ENCODE data around the gene ROM1. TPM values are rescaled to one million over a fixed set of nuclear protein-coding genes. Genes with fewer than 3 reads are reported as not detected.

Gene ROM1
- total RNA-seq, 1 experiment from 2014 or later: 5.8 TPM

- H3K4me3 ChIP-seq (ENCODE audit: low read length): peak overlapping the region; percentile 93
- no peaks in the 10 kb centered on the region for H4K20me1 ChIP-seq (ENCODE audit: low read length)
- peak overlapping the region; percentile 88 for H2AFZ ChIP-seq (ENCODE audit: low read length)
- BruUV-seq (replicated peaks): no TSS peak
- no peak for ATAC-seq
- H3K4me2 ChIP-seq (ENCODE audit: low read length): peak overlapping the region; percentile 99
- intact Hi-C loops (cut with micrococcal nuclease): loop anchor here (5.0 kb wide), 1 partner anchor 72 kb away; the partner anchor contains the start of genes LBHD1 and UQCC3
- H3K27ac ChIP-seq (ENCODE audit: low read length): peak overlapping the region; percentile 69
- peaks cover 43% of the 10 kb centered on the region for H3K79me2 ChIP-seq (ENCODE audit: low read length)
- ChIA-PET POLR2A (ENCODE audit: unreplicated experiment) (interaction anchor here (1.7 kb wide), 1 partner anchor 9 kb away, joined by 29 read pairs; the partner anchor contains the start of gene TUT1), CTCF (interaction anchor here (1.0 to 1.7 kb wide), 2 partner anchors 11 to 176 kb away, joined by 3 to 7 read pairs; no protein-coding TSS in a partner anchor)
- peaks cover 21% of the 10 kb centered on the region for H3K4me1 ChIP-seq (ENCODE audit: insufficient read depth, low read length)
- no peaks in the 10 kb centered on the region for H3K9me3 ChIP-seq (ENCODE audit: low read length)
- H3K9me2 ChIP-seq (replicated peaks; ENCODE audit: low read length): no peaks in the 10 kb centered on the region
- peak overlapping the region; percentile 98 for H3K9ac ChIP-seq (ENCODE audit: low read length)
- no peak for DNase-seq
- TF ChIP-seq EZH2phosphoT487 (IDR thresholded peaks at IDR 0.05; ENCODE audit: borderline replicate concordance, low read length): no peak
- H3K27me3 ChIP-seq (ENCODE audit: low read length): no peaks in the 10 kb centered on the region
- H3F3A ChIP-seq (ENCODE audit: low read length, unreplicated experiment): no peaks in the 10 kb centered on the region
- H3K36me3 ChIP-seq (ENCODE audit: low read depth, low read length): peaks cover 35% of the 10 kb centered on the region
These were observed 12.5 kb upstream of the ROM1 start for GRCh38 chr11:62600367-62601121.

GRCh38 chr11:62601122-62601371 is 12.0 kb upstream of the ROM1 start:
- Histone ChIP-seq H3K4me2 (ENCODE audit: low read length) (peak overlapping the region; percentile 99), H3K4me3 (ENCODE audit: low read length) (peak overlapping the region; percentile 93), H3K36me3 (ENCODE audit: low read depth, low read length) (peaks cover 30% of the 10 kb centered on the region), H3K27me3 (ENCODE audit: low read length) (no peaks in the 10 kb centered on the region), H3K9me2 (replicated peaks; ENCODE audit: low read length) (no peaks in the 10 kb centered on the region), H2AFZ (ENCODE audit: low read length) (peak overlapping the region; percentile 88), H3K4me1 (ENCODE audit: insufficient read depth, low read length) (peaks cover 21% of the 10 kb centered on the region), H3F3A (ENCODE audit: low read length, unreplicated experiment) (no peaks in the 10 kb centered on the region), H3K9me3 (ENCODE audit: low read length) (no peaks in the 10 kb centered on the region), H4K20me1 (ENCODE audit: low read length) (no peaks in the 10 kb centered on the region), H3K27ac (ENCODE audit: low read length) (peak overlapping the region; percentile 69), H3K9ac (ENCODE audit: low read length) (peak overlapping the region; percentile 98), H3K79me2 (ENCODE audit: low read length) (peaks cover 43% of the 10 kb centered on the region)
- peak; percentile 21 for ATAC-seq
- peak; percentile 35 for DNase-seq
- TF ChIP-seq CTCF (conservative IDR thresholded peaks at IDR 0.05; ENCODE audit: low read depth, low read length) (no peak), EZH2 (IDR thresholded peaks at IDR 0.05; ENCODE audit: low read length, unreplicated experiment) (no peak), EZH2phosphoT487 (IDR thresholded peaks at IDR 0.05; ENCODE audit: borderline replicate concordance, low read length) (no peak)
- ChIA-PET CTCF (interaction anchor here (0.5 to 1.7 kb wide), 4 partner anchors 10 to 176 kb away, joined by 3 to 7 read pairs (median 4); partner anchors contain the start of gene TUT1), POLR2A (ENCODE audit: unreplicated experiment) (interaction anchor here (1.1 to 1.7 kb wide), 3 partner anchors 9 to 64 kb away, joined by 5 to 29 read pairs (median 7); partner anchors contain the start of genes C11orf98, CSKMT, EEF1G and TUT1)
- no TSS peak for BruUV-seq (replicated peaks)
- intact Hi-C loops (cut with micrococcal nuclease): loop anchor here (5.0 kb wide), 1 partner anchor 71 kb away; the partner anchor contains the start of genes LBHD1 and UQCC3

- intact Hi-C loops (cut with micrococcal nuclease): loop anchor here (5.0 kb wide), 1 partner anchor 71 kb away; the partner anchor contains the start of genes LBHD1 and UQCC3
- Histone ChIP-seq H3K79me2 (ENCODE audit: low read length) (peaks cover 43% of the 10 kb centered on the region), H3F3A (ENCODE audit: low read length, unreplicated experiment) (no peaks in the 10 kb centered on the region), H3K4me3 (ENCODE audit: low read length) (peak within 1 kb of the TSS; percentile 93), H3K9me3 (ENCODE audit: low read length) (no peaks in the 10 kb centered on the region), H3K4me2 (ENCODE audit: low read length) (peak within 1 kb of the TSS; percentile 99), H3K9ac (ENCODE audit: low read length) (peak within 1 kb of the TSS; percentile 98), H3K27me3 (ENCODE audit: low read length) (no peaks in the 10 kb centered on the region), H2AFZ (ENCODE audit: low read length) (peak within 1 kb of the TSS; percentile 98), H3K4me1 (ENCODE audit: insufficient read depth, low read length) (peaks cover 21% of the 10 kb centered on the region), H3K9me2 (replicated peaks; ENCODE audit: low read length) (no peaks in the 10 kb centered on the region), H3K36me3 (ENCODE audit: low read depth, low read length) (peaks cover 25% of the 10 kb centered on the region), H4K20me1 (ENCODE audit: low read length) (no peaks in the 10 kb centered on the region), H3K27ac (ENCODE audit: low read length) (peak within 1 kb of the TSS; percentile 69)
- ATAC-seq: peak; percentile 86
- ChIA-PET CTCF (interaction anchor here (0.5 to 1.7 kb wide), 6 partner anchors 10 to 177 kb away, joined by 3 to 7 read pairs (median 4); partner anchors contain the start of genes ROM1 and TUT1), POLR2A (ENCODE audit: unreplicated experiment) (interaction anchor here (0.5 to 1.7 kb wide), 5 partner anchors 10 to 240 kb away, joined by 5 to 29 read pairs (median 6); partner anchors contain the start of genes C11orf98, CSKMT, EEF1G and TUT1)
- BruUV-seq (replicated peaks): no TSS peak
- TF ChIP-seq EZH2 (IDR thresholded peaks at IDR 0.05; ENCODE audit: low read length, unreplicated experiment) (no peak), CTCF (conservative IDR thresholded peaks at IDR 0.05; ENCODE audit: low read depth, low read length) (no peak), EZH2phosphoT487 (IDR thresholded peaks at IDR 0.05; ENCODE audit: borderline replicate concordance, low read length) (no peak)
- peak; percentile 99 for DNase-seq
These were observed 11.5 kb upstream of the ROM1 start, which contains the start of gene MTA2 for GRCh38 chr11:62601372-62602140. Gene MTA2 (minus strand): TSS chr11:62601865. CDS start chr11:62601450, 415 bp downstream.
